HepG2 (cell line): ENCODE measurements around the gene TULP4. TPM values are rescaled to one million over a fixed set of nuclear protein-coding genes. Genes with fewer than 3 reads are reported as not detected.

Experiments
- CAMTA2 ChIP-seq: sonication (generic); formaldehyde crosslinking; IDR thresholded peaks from 2 replicates; pipeline ENCODE4 v1.4.0; 2020; ENCODE audit warnings: mild to moderate bottlenecking, missing genetic modification reagents, borderline replicate concordance
- DZIP1 ChIP-seq: sonication (generic); formaldehyde crosslinking; IDR thresholded peaks from 2 replicates; pipeline ENCODE4 v1.5.0; 2020; ENCODE audit warnings: mild to moderate bottlenecking, missing genetic modification reagents
- HNF1B ChIP-seq: sonication (generic); formaldehyde crosslinking; IDR thresholded peaks from 2 replicates; pipeline ENCODE4 v1.5.1; 2020; ENCODE audit warnings: mild to moderate bottlenecking, moderate library complexity, missing genetic modification reagents
- KDM2A ChIP-seq: sonication (generic); formaldehyde crosslinking; IDR thresholded peaks from 2 replicates; pipeline ENCODE4 v1.4.0; 2020; ENCODE audit warnings: low read depth, missing genetic modification reagents, borderline replicate concordance
- KLF16 ChIP-seq, 2 experiments: sonication (generic) in 1 of 2; formaldehyde crosslinking in 1 of 2; IDR thresholded peaks; 2 replicates each; pipeline versions ENCODE4 v1.6.1 to v1.8.0; 2016 to 2023; ENCODE audit warnings: missing genetic modification reagents in 2 of 2, missing compliant biosample characterization in 1 of 2
- NR2C2 ChIP-seq: sonication (generic); formaldehyde crosslinking; IDR thresholded peaks from 2 replicates; pipeline ENCODE4 v1.4.0; 2020; ENCODE audit warnings: missing genetic modification reagents, mild to moderate bottlenecking, moderate library complexity, borderline replicate concordance
- SP5 ChIP-seq: IDR thresholded peaks from 2 replicates; pipeline ENCODE4 v1.6.1; 2016; ENCODE audit warnings: low read depth, borderline replicate concordance
- U2AF1 ChIP-seq: fragments of 200-400 bp; formaldehyde crosslinking; optimal IDR thresholded peaks from 2 replicates; pipeline ENCODE3; 2017; ENCODE audit warnings: mild to moderate bottlenecking, low read depth, low read length
- ZBTB4 ChIP-seq: sonication (generic); formaldehyde crosslinking; IDR thresholded peaks from 2 replicates; pipeline ENCODE4 v1.4.0; 2020; ENCODE audit warnings: missing genetic modification reagents, mild to moderate bottlenecking, borderline replicate concordance
- ZNF136 ChIP-seq: sonication (generic); formaldehyde crosslinking; IDR thresholded peaks from 2 replicates; pipeline ENCODE4 v1.8.1; 2022; ENCODE audit warnings: low read depth, mild to moderate bottlenecking, moderate library complexity, missing genetic modification reagents
- ZNF552 ChIP-seq: sonication (generic); formaldehyde crosslinking; IDR thresholded peaks from 2 replicates; pipeline ENCODE4 v1.9.0; 2022; ENCODE audit warnings: missing genetic modification reagents, mild to moderate bottlenecking, borderline replicate concordance
- ZNF614 ChIP-seq: IDR thresholded peaks from 2 replicates; pipeline ENCODE4 v1.6.1; 2018; ENCODE audit warnings: missing biosample characterization, missing genetic modification reagents, inconsistent platforms, borderline replicate concordance
- ZNF775 ChIP-seq: sonication (generic); formaldehyde crosslinking; IDR thresholded peaks from 2 replicates; pipeline ENCODE4 v1.4.0; 2020; ENCODE audit warnings: missing genetic modification reagents, mild to moderate bottlenecking, moderate library complexity, borderline replicate concordance
- ZNF850 ChIP-seq: sonication (generic); formaldehyde crosslinking; conservative IDR thresholded peaks from 2 replicates; pipeline ENCODE4 v1.9.0; 2021; ENCODE audit warnings: mild to moderate bottlenecking, missing genetic modification reagents
- ZZZ3 ChIP-seq: sonication (generic); formaldehyde crosslinking; IDR thresholded peaks from 2 replicates; pipeline ENCODE4 v1.4.0; 2020; ENCODE audit warnings: missing genetic modification reagents, mild to moderate bottlenecking, borderline replicate concordance
- polyA plus RNA-seq, 8 experiments: library from polyadenylated mRNA; depleted of rRNA in 3 of 8; stranded (reverse) in 7 of 8; unstranded in 1 of 8; fragments of >200 nt; fragmentation: Illumina TruSeq in 4 of 8; extraction: Trizol in 4 of 8; gene quantifications; 2 replicates each; pipeline versions ENCODE4 v1.2.1 to v1.2.3, GENCODE V29; 2011 to 2016; ENCODE audit warnings: low read depth in 4 of 8, missing spikeins in 1 of 8, mixed read lengths in 1 of 8; ENCODE audit not compliant: insufficient read depth in 1 of 8
- total RNA-seq, 5 experiments: library from RNA; depleted of rRNA; stranded (reverse); fragments of >200 nt; fragmentation: Illumina TruSeq; extraction: Trizol; gene quantifications; 2 replicates each; pipeline ENCODE4 v1.2.3, GENCODE V29; 2016; ENCODE audit warnings: low read depth in 1 of 5
- TF ChIP-seq, protein P1 (sequence below): sonication (generic); formaldehyde crosslinking; IDR thresholded peaks from 2 replicates; pipeline ENCODE4 v1.5.1; 2020; ENCODE audit warnings: mild to moderate bottlenecking, missing genetic modification reagents, moderate library complexity

The TULP4 gene
- total and polyA plus RNA-seq, 2 of the 13 experiments (the other 11 are each of a cell fraction or from before 2014, with no cell fraction given): 21.1 to 122 TPM

- TF ChIP-seq, protein P1, sequence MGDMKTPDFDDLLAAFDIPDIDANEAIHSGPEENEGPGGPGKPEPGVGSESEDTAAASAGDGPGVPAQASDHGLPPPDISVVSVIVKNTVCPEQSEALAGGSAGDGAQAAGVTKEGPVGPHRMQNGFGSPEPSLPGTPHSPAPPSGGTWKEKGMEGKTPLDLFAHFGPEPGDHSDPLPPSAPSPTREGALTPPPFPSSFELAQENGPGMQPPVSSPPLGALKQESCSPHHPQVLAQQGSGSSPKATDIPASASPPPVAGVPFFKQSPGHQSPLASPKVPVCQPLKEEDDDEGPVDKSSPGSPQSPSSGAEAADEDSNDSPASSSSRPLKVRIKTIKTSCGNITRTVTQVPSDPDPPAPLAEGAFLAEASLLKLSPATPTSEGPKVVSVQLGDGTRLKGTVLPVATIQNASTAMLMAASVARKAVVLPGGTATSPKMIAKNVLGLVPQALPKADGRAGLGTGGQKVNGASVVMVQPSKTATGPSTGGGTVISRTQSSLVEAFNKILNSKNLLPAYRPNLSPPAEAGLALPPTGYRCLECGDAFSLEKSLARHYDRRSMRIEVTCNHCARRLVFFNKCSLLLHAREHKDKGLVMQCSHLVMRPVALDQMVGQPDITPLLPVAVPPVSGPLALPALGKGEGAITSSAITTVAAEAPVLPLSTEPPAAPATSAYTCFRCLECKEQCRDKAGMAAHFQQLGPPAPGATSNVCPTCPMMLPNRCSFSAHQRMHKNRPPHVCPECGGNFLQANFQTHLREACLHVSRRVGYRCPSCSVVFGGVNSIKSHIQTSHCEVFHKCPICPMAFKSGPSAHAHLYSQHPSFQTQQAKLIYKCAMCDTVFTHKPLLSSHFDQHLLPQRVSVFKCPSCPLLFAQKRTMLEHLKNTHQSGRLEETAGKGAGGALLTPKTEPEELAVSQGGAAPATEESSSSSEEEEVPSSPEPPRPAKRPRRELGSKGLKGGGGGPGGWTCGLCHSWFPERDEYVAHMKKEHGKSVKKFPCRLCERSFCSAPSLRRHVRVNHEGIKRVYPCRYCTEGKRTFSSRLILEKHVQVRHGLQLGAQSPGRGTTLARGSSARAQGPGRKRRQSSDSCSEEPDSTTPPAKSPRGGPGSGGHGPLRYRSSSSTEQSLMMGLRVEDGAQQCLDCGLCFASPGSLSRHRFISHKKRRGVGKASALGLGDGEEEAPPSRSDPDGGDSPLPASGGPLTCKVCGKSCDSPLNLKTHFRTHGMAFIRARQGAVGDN (CRISPR knock-in tag): peak; percentile 45; the same call in 1 of the 2 replicates
- TF ChIP-seq U2AF1 (peak; percentile 88), ZNF552 (CRISPR knock-in tag) (0 out of 2 replicates have a peak, but pooled peaks have one; percentile 21), ZNF775 (peak; percentile 17; the same call in 1 of the 2 replicates), ZNF614 (CRISPR knock-in tag) (peak; percentile 16; the same call in 1 of the 2 replicates), ZNF850 (CRISPR knock-in tag) (no peak), DZIP1 (CRISPR knock-in tag) (0 out of 2 replicates have a peak, but pooled peaks have one; percentile 4), ZBTB4 (CRISPR knock-in tag) (no peak), ZZZ3 (CRISPR knock-in tag) (0 out of 2 replicates have a peak, but pooled peaks have one; percentile 45), CAMTA2 (CRISPR knock-in tag) (no peak), KDM2A (0 out of 2 replicates have a peak, but pooled peaks have one; percentile 8), SP5 (CRISPR knock-in tag) (0 out of 2 replicates have a peak, but pooled peaks have one; percentile 2), HNF1B (CRISPR knock-in tag) (peak; percentile 6; the same call in 1 of the 2 replicates), KLF16 (CRISPR knock-in tag; IDR thresholded peaks at IDR 0.05) (peak in 1 of 2 experiments; percentile 22; a peak in 1 of 4 replicates), NR2C2 (CRISPR knock-in tag) (0 out of 2 replicates have a peak, but pooled peaks have one; percentile 20), ZNF136 (CRISPR knock-in tag) (0 out of 2 replicates have a peak, but pooled peaks have one; percentile 30)
These were observed 248.6 kb downstream of the TULP4 start (continued) for GRCh38 chr6:158560836-158561320.
